ENCODE data around the gene GANC. TPM values are rescaled to one million over a fixed set of nuclear protein-coding genes. Genes with fewer than 3 reads are reported as not detected.
"Not testable (repeated sequence)": the region's sequence is repeated elsewhere in the genome, so short reads cannot be mapped to it uniquely, and the experiment has no call there.

Gene GANC
- total RNA-seq, 1 donor, result 21.4 TPM

- Histone ChIP-seq H3K9me3 (ENCODE audit: low read depth, low read length) (no peaks in the 10 kb centered on the region), H3K27me3 (ENCODE audit: insufficient read depth, low read length) (no peaks in the 10 kb centered on the region), H3K4me3 (ENCODE audit: low read length) (no peak overlapping the region), H3K4me1 (ENCODE audit: insufficient read depth, low read length) (no peaks in the 10 kb centered on the region)
Observed at GRCh38 chr15:42313463-42313862, 40.5 kb downstream of the GANC start.

- Histone ChIP-seq H3K4me3 (ENCODE audit: low read length) (no peak overlapping the region), H3K9me3 (ENCODE audit: low read depth, low read length) (no peaks in the 10 kb centered on the region), H3K4me1 (ENCODE audit: insufficient read depth, low read length) (no peaks in the 10 kb centered on the region), H3K27me3 (ENCODE audit: insufficient read depth, low read length) (no peaks in the 10 kb centered on the region)
Observed at GRCh38 chr15:42314818-42315217, 41.8 kb downstream of the GANC start.

- Histone ChIP-seq H3K4me1 (ENCODE audit: insufficient read depth, low read length) (no peaks in the 10 kb centered on the region), H3K27me3 (ENCODE audit: insufficient read depth, low read length) (no peaks in the 10 kb centered on the region), H3K4me3 (ENCODE audit: low read length) (no peak overlapping the region), H3K9me3 (ENCODE audit: low read depth, low read length) (no peaks in the 10 kb centered on the region)
Observed at GRCh38 chr15:42315521-42315920, 42.5 kb downstream of the GANC start.

- H3K4me3 ChIP-seq (ENCODE audit: low read length); H3K4me1 ChIP-seq (ENCODE audit: insufficient read depth, low read length); H3K9me3 ChIP-seq (ENCODE audit: low read depth, low read length); H3K27me3 ChIP-seq (ENCODE audit: insufficient read depth, low read length): not testable (repeated sequence)
Observed at GRCh38 chr15:42316282-42316805, 43.3 kb downstream of the GANC start.

GRCh38 chr15:42319206-42319605 is 46.2 kb downstream of the GANC start:
- Histone ChIP-seq H3K9me3 (ENCODE audit: low read depth, low read length) (no peaks in the 10 kb centered on the region), H3K4me3 (ENCODE audit: low read length) (no peak overlapping the region), H3K27me3 (ENCODE audit: insufficient read depth, low read length) (no peaks in the 10 kb centered on the region), H3K4me1 (ENCODE audit: insufficient read depth, low read length) (no peaks in the 10 kb centered on the region)

GRCh38 chr15:42324308-42324707 is 51.3 kb downstream of the GANC start:
- Histone ChIP-seq H3K4me1 (ENCODE audit: insufficient read depth, low read length) (no peaks in the 10 kb centered on the region), H3K9me3 (ENCODE audit: low read depth, low read length) (no peaks in the 10 kb centered on the region), H3K27me3 (ENCODE audit: insufficient read depth, low read length) (no peaks in the 10 kb centered on the region), H3K4me3 (ENCODE audit: low read length) (no peak overlapping the region)

GRCh38 chr15:42329161-42329560 is 56.2 kb downstream of the GANC start:
- H3K9me3 ChIP-seq (ENCODE audit: low read depth, low read length), result no peaks in the 10 kb centered on the region
- no peaks in the 10 kb centered on the region for H3K4me1 ChIP-seq (ENCODE audit: insufficient read depth, low read length)
- no peaks in the 10 kb centered on the region for H3K27me3 ChIP-seq (ENCODE audit: insufficient read depth, low read length)
- no peak overlapping the region for H3K4me3 ChIP-seq (ENCODE audit: low read length)

- Histone ChIP-seq H3K4me3 (ENCODE audit: low read length) (no peak overlapping the region), H3K4me1 (ENCODE audit: insufficient read depth, low read length) (no peaks in the 10 kb centered on the region), H3K9me3 (ENCODE audit: low read depth, low read length) (peaks cover 5% of the 10 kb centered on the region), H3K27me3 (ENCODE audit: insufficient read depth, low read length) (no peaks in the 10 kb centered on the region)
Observed at GRCh38 chr15:42329992-42330391, 57.0 kb downstream of the GANC start.

- Histone ChIP-seq H3K4me1 (ENCODE audit: insufficient read depth, low read length) (no peaks in the 10 kb centered on the region), H3K27me3 (ENCODE audit: insufficient read depth, low read length) (no peaks in the 10 kb centered on the region), H3K4me3 (ENCODE audit: low read length) (no peak overlapping the region), H3K9me3 (ENCODE audit: low read depth, low read length) (peaks cover 10% of the 10 kb centered on the region)
Observed at GRCh38 chr15:42331235-42331634, 58.2 kb downstream of the GANC start.

GRCh38 chr15:42332331-42332730 is 59.3 kb downstream of the GANC start:
- no peak overlapping the region for H3K4me3 ChIP-seq (ENCODE audit: low read length)
- no peaks in the 10 kb centered on the region for H3K4me1 ChIP-seq (ENCODE audit: insufficient read depth, low read length)
- H3K9me3 ChIP-seq (ENCODE audit: low read depth, low read length), result peaks cover 10% of the 10 kb centered on the region
- H3K27me3 ChIP-seq (ENCODE audit: insufficient read depth, low read length), result no peaks in the 10 kb centered on the region

GRCh38 chr15:42335074-42335473 is 62.1 kb downstream of the GANC start:
- Histone ChIP-seq H3K4me1 (ENCODE audit: insufficient read depth, low read length) (no peaks in the 10 kb centered on the region), H3K4me3 (ENCODE audit: low read length) (no peak overlapping the region), H3K27me3 (ENCODE audit: insufficient read depth, low read length) (no peaks in the 10 kb centered on the region), H3K9me3 (ENCODE audit: low read depth, low read length) (peaks cover 10% of the 10 kb centered on the region)

GRCh38 chr15:42336650-42337049 is 63.6 kb downstream of the GANC start:
- peaks cover 10% of the 10 kb centered on the region for H3K9me3 ChIP-seq (ENCODE audit: low read depth, low read length)
- H3K4me3 ChIP-seq (ENCODE audit: low read length); H3K27me3 ChIP-seq (ENCODE audit: insufficient read depth, low read length); H3K4me1 ChIP-seq (ENCODE audit: insufficient read depth, low read length): not testable (repeated sequence)

GRCh38 chr15:42337104-42337503 is 64.1 kb downstream of the GANC start:
- not testable (repeated sequence) for H3K27me3 ChIP-seq (ENCODE audit: insufficient read depth, low read length); H3K4me1 ChIP-seq (ENCODE audit: insufficient read depth, low read length); H3K4me3 ChIP-seq (ENCODE audit: low read length)
- H3K9me3 ChIP-seq (ENCODE audit: low read depth, low read length), result peaks cover 10% of the 10 kb centered on the region

GRCh38 chr15:42338500-42338899 is 65.5 kb downstream of the GANC start:
- no peak overlapping the region for H3K4me3 ChIP-seq (ENCODE audit: low read length)
- H3K27me3 ChIP-seq (ENCODE audit: insufficient read depth, low read length), result no peaks in the 10 kb centered on the region
- peaks cover 10% of the 10 kb centered on the region for H3K9me3 ChIP-seq (ENCODE audit: low read depth, low read length)
- no peaks in the 10 kb centered on the region for H3K4me1 ChIP-seq (ENCODE audit: insufficient read depth, low read length)

- no peaks in the 10 kb centered on the region for H3K27me3 ChIP-seq (ENCODE audit: insufficient read depth, low read length)
- H3K4me3 ChIP-seq (ENCODE audit: low read length), result no peak overlapping the region
- H3K4me1 ChIP-seq (ENCODE audit: insufficient read depth, low read length), result no peaks in the 10 kb centered on the region
- no peaks in the 10 kb centered on the region for H3K9me3 ChIP-seq (ENCODE audit: low read depth, low read length)
Observed at GRCh38 chr15:42343596-42344232, 70.7 kb downstream of the GANC start.

- no peaks in the 10 kb centered on the region for H3K27me3 ChIP-seq (ENCODE audit: insufficient read depth, low read length)
- H3K4me1 ChIP-seq (ENCODE audit: insufficient read depth, low read length), result no peaks in the 10 kb centered on the region
- H3K4me3 ChIP-seq (ENCODE audit: low read length), result no peak overlapping the region
- H3K9me3 ChIP-seq (ENCODE audit: low read depth, low read length), result no peaks in the 10 kb centered on the region
Observed at GRCh38 chr15:42344763-42345162, 71.8 kb downstream of the GANC start.

All from mononuclear cell (primary cell).